Nasal cavity respiratory epithelium epithelial cell of viscerocranial mucosa (primary cell): ENCODE data around the gene C2CD4B. TPM values are rescaled to one million over a fixed set of nuclear protein-coding genes. Genes with fewer than 3 reads are reported as not detected.

Source experiments
- total RNA-seq: library from RNA; depleted of rRNA; stranded (reverse); fragments of >200 nt; gene quantifications from 2 replicates; pipeline ENCODE4 v1.2.3, GENCODE V29; 2014

C2CD4B gene, protein sequence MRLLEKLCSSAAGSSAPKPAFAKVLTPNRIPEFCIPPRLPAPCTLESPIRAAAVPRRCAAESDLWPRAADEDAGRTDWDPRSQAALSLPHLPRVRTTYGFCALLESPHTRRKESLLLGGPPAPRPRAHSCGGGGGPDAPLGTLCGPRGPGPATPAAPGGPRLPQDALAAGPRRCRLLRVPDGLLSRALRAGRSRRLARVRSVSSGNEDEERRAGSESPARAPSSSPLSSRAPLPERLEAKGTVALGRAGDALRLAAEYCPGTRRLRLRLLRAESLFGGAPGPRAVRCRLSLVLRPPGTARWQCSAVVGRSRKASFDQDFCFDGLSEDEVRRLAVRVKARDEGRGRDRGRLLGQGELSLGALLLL
- under 0.01 and 0.28 TPM in 2 replicates for total RNA-seq

DNA sequence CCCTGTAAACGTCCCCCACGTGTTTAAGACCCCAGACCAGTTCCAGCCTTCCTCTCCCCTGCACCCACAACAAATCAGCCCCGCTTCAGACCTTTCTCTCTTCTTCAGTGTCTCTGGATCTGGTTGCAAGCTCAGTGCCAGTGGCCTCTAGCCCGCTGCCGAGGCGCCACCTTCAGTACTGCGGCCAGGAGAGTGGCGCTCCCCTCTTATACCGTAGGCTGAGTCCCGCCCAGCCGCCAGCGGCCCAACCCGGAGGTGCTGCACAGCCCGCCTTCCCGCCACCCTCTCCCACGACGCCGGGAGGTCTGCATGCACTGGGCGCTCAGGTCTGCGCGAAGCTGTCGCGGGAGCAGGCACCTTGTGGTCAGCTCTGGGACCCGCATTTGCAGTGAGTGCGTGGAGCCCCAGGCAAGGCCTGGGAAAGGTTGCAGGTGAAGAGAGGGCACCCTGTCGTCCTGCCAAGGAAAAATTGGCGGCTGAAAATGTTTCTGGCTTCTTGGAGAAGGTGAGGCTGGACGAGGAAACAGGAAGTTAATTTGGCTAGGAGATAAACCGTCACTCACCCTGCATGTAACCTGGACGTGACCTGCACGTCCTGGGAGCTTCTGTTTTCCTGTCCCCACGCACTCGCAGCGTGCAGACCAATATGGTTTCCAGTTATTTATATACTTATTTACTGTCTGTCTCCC lies at the start of gene C2CD4B:
C2CD4B (minus strand) TSS at position 182 of the 689 bp plus-strand sequence. CDS start 301 bp downstream, outside the sequence.

Other genes with a start within 250 kb of the C2CD4B start
- 40.0 and 92.0 TPM in 2 replicates for gene VPS13C, start 104.8 kb downstream of the C2CD4B start, total RNA-seq
- 0.34 and 3.0 TPM in 2 replicates for gene C2CD4A, start 98.3 kb downstream of the C2CD4B start, total RNA-seq
- 6.8 and 11.7 TPM in 2 replicates for gene TLN2, start 225.3 kb upstream of the C2CD4B start, total RNA-seq